ENCODE results near the gene MXRA8. TPM values are rescaled to one million over a fixed set of nuclear protein-coding genes. Genes with fewer than 3 reads are reported as not detected.

The MXRA8 gene
- total RNA-seq, 1 donor from 2014 or later = 136 TPM

- intact Hi-C loops (cut with DNase I) = no loop called here
- TF ChIP-seq CTCF (IDR thresholded peaks at IDR 0.05) (no peak), POLR2A (IDR thresholded peaks at IDR 0.05) (no peak), POLR2AphosphoS5 (IDR thresholded peaks at IDR 0.05; ENCODE audit: insufficient read depth in 1 of 2, low read depth in 1 of 2) (no peak)
- Histone ChIP-seq H3K27ac (peak overlapping the region; percentile 15), H3K27me3 (no peaks in the 10 kb centered on the region), H3K36me3 (peaks cover 0 to 8% of the 10 kb centered on the region in 2 donors), H3K4me1 (peaks cover 71% of the 10 kb centered on the region), H3K4me3 (no peak overlapping the region), H3K9me3 (no peaks in the 10 kb centered on the region)
- no peak for DNase-seq (ENCODE audit: extremely low spot score in 2 of 2)
Measured at GRCh38 chr1:1353389-1354151, 4.8 kb downstream of the MXRA8 start.

GRCh38 chr1:1352786-1353388, 5.5 kb downstream of the MXRA8 start:
- DNase-seq (ENCODE audit: extremely low spot score in 2 of 2) = no peak
- Histone ChIP-seq H3K9me3 (no peaks in the 10 kb centered on the region), H3K4me3 (no peak overlapping the region), H3K36me3 (peaks cover 0 to 8% of the 10 kb centered on the region in 2 donors), H3K27ac (peak overlapping the region; percentile 15), H3K27me3 (no peaks in the 10 kb centered on the region), H3K4me1 (peaks cover 72% of the 10 kb centered on the region)
- no peak for TF ChIP-seq POLR2A (IDR thresholded peaks at IDR 0.05)
- TF ChIP-seq POLR2AphosphoS5 (IDR thresholded peaks at IDR 0.05; ENCODE audit: insufficient read depth in 1 of 2, low read depth in 1 of 2) = no peak
- no peak for TF ChIP-seq CTCF (IDR thresholded peaks at IDR 0.05)
- intact Hi-C loops (cut with DNase I) = no loop called here

GRCh38 chr1:1351511-1352427, 6.6 kb downstream of the MXRA8 start:
- intact Hi-C loops (cut with DNase I) = no loop called here
- TF ChIP-seq POLR2AphosphoS5 (IDR thresholded peaks at IDR 0.05; ENCODE audit: insufficient read depth in 1 of 2, low read depth in 1 of 2) (peak in 1 of 2 donors; percentile 58), POLR2A (IDR thresholded peaks at IDR 0.05) (no peak)
- Histone ChIP-seq H3K9me3 (no peaks in the 10 kb centered on the region), H3K27ac (peak overlapping the region; percentile 69), H3K27me3 (no peaks in the 10 kb centered on the region), H3K4me1 (peaks cover 72% of the 10 kb centered on the region), H3K36me3 (peaks cover 0 to 8% of the 10 kb centered on the region in 2 donors), H3K4me3 (peak overlapping the region; percentile 17 to 26)
- DNase-seq (ENCODE audit: extremely low spot score in 2 of 2) = no peak

- no peak for TF ChIP-seq POLR2AphosphoS5 (IDR thresholded peaks at IDR 0.05; ENCODE audit: insufficient read depth in 1 of 2, low read depth in 1 of 2)
- peak in 1 of 2 donors; percentile 47 for TF ChIP-seq POLR2A (IDR thresholded peaks at IDR 0.05)
- TF ChIP-seq CTCF (IDR thresholded peaks at IDR 0.05) = peak in 1 of 3 experiments; percentile 60
- H3K4me3 ChIP-seq = peak within 1 kb of the TSS; percentile 71 to 97
- intact Hi-C loops (cut with DNase I) = loop anchor here (5.0 kb wide), 1 partner anchor 42 kb away; the partner anchor contains the start of genes ACAP3 and PUSL1
Measured at GRCh38 chr1:1349256-1350012, 8.9 kb downstream of the MXRA8 start, which contains the start of gene DVL1. Gene DVL1, minus strand, starts transcription at chr1:1349418. Its CDS starts 353 bp downstream, at chr1:1349065.

More at GRCh38 chr1:1349256-1350012, 8.9 kb downstream of the MXRA8 start, which contains the start of gene DVL1:
- Histone ChIP-seq H3K27ac (peak within 1 kb of the TSS; percentile 95), H3K9me3 (no peaks in the 10 kb centered on the region), H3K27me3 (no peaks in the 10 kb centered on the region), H3K4me1 (peaks cover 72% of the 10 kb centered on the region), H3K36me3 (peaks cover 0 to 8% of the 10 kb centered on the region in 2 donors)
- DNase-seq (ENCODE audit: extremely low spot score in 2 of 2) = no peak

Data from vagina (tissue), 2 donors.